GM19455 (cell line): ENCODE results near the gene HOXD3.

ENCODE experiments used
- ATAC-seq: cut with Tn5 transposase; IDR thresholded peaks from one replicate; pipeline ENCODE4 v1.9.1; 2021; ENCODE audit not compliant: unreplicated experiment

Gene HOXD3

GRCh38 chr2:176156807-176157498 lies at the start of gene HOXD3:
TSS of gene HOXD3 (plus strand) at chr2:176157307. CDS start at chr2:176169115, 11,808 bp downstream.
- ATAC-seq = no peak

GRCh38 chr2:176107731-176108181 lies 49.4 kb upstream of the HOXD3 start:
- ATAC-seq = no peak

GRCh38 chr2:176109192-176109901 lies 47.8 kb upstream of the HOXD3 start:
- ATAC-seq = no peak

GRCh38 chr2:176109946-176110345 lies 47.2 kb upstream of the HOXD3 start:
- no peak for ATAC-seq

- ATAC-seq = no peak
Measured at GRCh38 chr2:176110415-176111308, 46.4 kb upstream of the HOXD3 start.

GRCh38 chr2:176111309-176111663 lies 45.8 kb upstream of the HOXD3 start:
- no peak for ATAC-seq

GRCh38 chr2:176111846-176112374 lies 45.2 kb upstream of the HOXD3 start:
- ATAC-seq = no peak

- ATAC-seq = no peak
Measured at GRCh38 chr2:176112375-176113302, 44.5 kb upstream of the HOXD3 start.

- no peak for ATAC-seq
Measured at GRCh38 chr2:176114120-176114929, 42.8 kb upstream of the HOXD3 start.

GRCh38 chr2:176114930-176115625 lies 42.0 kb upstream of the HOXD3 start:
- ATAC-seq = no peak

- no peak for ATAC-seq
Measured at GRCh38 chr2:176115883-176116813, 41.0 kb upstream of the HOXD3 start, which contains the start of gene HOXD10. TSS of gene HOXD10 (plus strand) at chr2:176116778. CDS start at chr2:176116834, 56 bp downstream.

- no peak for ATAC-seq
Measured at GRCh38 chr2:176117162-176117822, 39.8 kb upstream of the HOXD3 start.

- ATAC-seq = no peak
Measured at GRCh38 chr2:176117823-176118371, 39.2 kb upstream of the HOXD3 start.

GRCh38 chr2:176118601-176119339 lies 38.3 kb upstream of the HOXD3 start:
- no peak for ATAC-seq

- no peak for ATAC-seq
Measured at GRCh38 chr2:176120364-176121189, 36.5 kb upstream of the HOXD3 start.
